Urothelium cell line (cell line): Measurements from ENCODE around the gene ZNF516.

Experiments used
- DNase-seq: peaks from one replicate; pipeline ENCODE4 v3.0.0; 2011; ENCODE audit warnings: low spot score, mixed read lengths
- FAIRE-seq: peaks from 2 replicates; lab custom pipeline; 2011; peaks lifted over from hg19 to GRCh38; lab: Jason Lieb, UNC

The ZNF516 gene

DNA sequence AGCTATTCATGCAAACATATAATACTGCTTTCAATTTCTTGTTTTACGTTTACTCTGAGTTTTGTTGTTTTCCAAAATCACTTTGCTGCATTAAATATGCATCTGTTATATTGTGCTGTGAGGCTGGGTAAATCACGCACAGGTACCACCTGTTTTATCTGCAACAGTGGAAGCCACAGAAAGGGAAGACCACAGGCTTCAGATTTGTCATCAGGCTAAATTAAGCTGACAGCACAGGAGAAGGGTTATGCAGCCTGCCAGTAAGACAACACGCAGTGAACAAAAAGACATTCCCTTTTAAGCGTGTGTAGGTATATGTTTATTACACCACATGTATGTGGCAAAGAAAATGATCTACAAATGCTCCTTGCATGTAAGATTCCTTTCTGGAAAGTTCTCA is 38.2 kb downstream of the ZNF516 start:
- DNase-seq (no peak), FAIRE-seq (no peak)

- DNase-seq, result no peak
- no peak for FAIRE-seq
These were observed 38.9 kb downstream of the ZNF516 start for GRCh38 chr18:76456018-76456750.

DNA sequence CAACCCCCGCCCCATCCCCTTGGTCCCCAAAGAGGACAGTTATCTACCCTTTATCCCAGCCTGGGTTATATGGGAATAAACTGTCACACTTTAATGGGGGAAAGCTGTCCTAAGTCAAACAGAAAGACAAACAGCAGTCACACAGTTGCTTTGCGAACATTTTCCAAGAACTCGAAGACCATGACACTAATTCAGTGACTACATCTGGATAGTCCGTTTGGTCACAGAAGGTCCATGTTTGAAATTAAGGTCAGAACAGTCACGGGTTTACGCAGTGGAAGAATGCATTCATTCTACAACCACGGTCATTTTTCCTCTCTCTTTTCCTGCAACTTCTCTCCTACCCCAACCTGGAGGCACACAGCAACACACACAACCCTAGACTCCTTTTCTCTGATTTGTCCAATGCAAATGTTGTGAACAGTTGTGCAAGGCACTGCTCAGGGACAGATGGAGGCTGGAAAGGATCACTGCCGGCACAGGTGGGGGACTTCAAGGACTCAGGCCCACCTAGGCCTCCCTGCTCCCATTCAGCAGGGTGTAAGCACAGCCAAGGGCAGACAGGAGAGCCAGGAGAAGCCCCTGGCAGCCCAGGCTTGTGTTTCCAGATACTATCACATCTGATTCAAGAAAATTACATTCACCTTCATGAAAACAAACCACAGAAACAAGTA is 39.9 kb downstream of the ZNF516 start:
- FAIRE-seq, result no peak
- DNase-seq, result no peak

DNA sequence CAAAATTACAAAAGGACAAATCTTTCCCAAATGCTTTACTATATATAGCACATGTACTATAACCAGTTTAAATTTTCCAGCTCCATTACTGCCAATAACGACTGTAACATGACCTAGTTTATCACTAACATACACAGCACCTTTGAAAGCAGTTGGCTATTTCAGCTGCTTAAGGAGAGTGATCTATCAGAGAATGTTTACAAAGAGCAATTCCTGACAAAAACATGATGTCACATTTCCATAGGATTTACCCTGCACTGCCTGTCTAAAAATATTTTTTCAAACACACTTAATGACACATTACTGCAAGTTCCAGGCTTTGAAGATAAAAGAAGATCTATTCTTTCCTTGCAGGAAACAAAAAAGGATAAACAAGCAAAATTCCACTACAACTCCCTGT is 40.6 kb downstream of the ZNF516 start:
- no peak for FAIRE-seq
- DNase-seq, result no peak

GRCh38 chr18:76453932-76454331 is 41.1 kb downstream of the ZNF516 start:
- no peak for FAIRE-seq

DNA sequence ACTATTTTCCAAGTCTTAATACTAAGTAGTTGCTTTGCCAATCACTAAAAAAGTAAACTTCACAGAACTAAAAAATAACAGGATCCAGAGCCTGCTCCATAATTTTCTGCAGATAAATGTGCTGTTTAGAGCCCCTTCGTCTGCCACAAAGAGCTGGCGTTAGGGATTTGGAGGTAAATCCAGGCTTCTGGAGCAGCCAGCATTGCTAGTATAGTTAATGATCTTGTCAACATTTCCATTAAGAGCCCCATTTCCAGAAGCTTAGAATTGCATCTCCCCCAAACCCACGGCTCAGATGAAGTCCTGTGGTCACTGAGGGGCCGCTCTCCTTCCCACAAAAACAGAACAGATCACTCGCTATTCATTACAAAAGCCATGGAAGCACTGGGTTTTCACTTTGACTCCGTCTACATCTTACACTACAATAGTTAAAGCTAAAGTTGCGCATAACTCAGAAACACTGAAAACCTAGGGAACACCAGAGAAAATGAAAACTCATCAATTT is 41.9 kb downstream of the ZNF516 start:
- DNase-seq, result no peak
- FAIRE-seq, result no peak

More at GRCh38 chr18:76453932-76454331, 41.1 kb downstream of the ZNF516 start:
- no peak for DNase-seq

GRCh38 chr18:76452357-76452756 is 42.7 kb downstream of the ZNF516 start:
- DNase-seq (no peak), FAIRE-seq (no peak)

DNA sequence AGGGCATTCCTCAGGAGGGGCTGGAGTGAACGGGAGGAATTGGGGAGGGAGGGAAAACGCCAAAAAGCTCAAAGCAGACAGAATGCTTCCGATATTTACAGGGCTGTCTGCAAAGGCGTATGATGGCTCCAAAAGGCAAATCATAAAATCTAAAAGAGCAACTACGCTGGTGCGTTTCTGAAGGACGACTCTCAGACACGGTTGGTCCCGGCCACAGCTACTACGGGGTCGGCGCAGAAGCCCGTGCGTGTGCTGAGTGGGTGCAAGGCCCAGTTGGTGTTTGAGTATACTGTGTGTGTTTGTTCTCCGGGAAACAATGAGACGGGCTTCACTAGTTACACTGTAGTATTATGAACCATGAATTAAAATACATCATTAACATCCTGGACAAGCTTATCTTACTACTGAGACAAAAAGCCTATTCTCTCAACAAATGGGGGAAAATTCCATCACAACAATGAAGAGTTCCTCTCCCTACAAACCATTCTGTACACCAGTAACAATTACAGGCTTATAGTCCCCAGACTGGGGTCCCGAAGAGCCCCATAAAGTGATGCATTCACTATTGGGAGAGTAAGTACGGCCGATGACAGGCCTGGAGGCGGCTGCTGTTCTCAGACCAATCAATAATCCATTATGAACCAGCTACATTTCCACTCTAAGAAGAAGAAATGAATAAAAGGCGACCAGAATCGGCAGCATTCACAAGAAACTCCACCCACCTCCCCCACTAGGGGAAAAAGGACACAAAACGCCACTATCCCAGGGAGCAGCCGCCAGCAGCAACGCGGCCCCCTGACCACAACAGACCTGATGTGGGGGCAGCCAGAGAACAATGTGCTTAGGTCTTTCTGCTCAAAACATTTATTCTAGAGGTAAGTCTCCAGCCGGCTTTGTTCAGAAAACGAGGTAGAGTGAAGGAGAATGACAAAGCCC is 43.4 kb downstream of the ZNF516 start:
- DNase-seq (no peak), FAIRE-seq (no peak)

DNA sequence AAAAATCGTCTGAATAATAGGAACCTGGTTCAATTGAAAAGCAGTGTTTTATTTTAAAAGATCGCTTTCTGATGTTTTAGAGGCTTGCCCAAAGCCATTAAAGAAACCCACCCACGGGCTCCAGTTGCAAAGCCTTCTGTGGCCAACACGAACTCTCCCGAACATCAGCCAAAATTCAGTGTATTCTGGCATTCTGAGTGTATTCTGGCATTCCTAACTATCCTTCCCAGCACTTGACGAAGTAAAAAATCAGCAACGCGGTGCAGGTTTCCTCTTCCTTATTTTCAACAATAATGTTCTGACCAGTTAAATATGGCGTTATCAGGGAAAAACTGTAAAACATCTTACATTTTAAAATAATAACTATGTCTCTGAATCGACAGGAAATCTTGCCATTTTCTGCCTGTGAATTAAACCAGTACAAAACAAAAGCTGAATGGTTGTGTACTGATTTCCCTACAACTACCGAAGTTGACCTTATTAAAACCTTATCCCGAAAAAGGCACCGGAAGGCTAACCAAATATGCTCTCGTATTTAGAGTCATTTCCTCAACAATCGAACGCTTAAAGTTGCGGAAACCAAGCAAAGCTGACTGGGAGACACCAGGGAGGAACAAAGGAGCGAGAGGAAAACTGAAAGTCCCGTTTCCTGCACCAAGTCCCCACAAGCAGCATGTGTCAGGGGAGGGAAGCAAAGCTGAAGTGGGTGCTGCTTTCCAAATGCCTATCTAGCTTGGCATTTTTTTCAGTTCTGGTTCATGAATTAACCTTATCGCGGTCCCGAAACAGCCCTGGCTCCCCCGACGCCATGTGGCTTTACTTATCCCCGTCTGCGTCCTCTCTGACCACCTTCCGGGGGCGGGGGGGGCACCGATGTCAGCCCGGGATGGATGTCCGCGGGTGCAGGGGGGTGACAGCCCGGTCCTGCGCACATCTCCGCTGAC is 44.3 kb downstream of the ZNF516 start:
- no peak for DNase-seq
- FAIRE-seq, result no peak

- FAIRE-seq, result no peak
These were observed 46.0 kb downstream of the ZNF516 start for GRCh38 chr18:76449111-76449453.

GRCh38 chr18:76448256-76449110 is 46.6 kb downstream of the ZNF516 start:
- no peak for FAIRE-seq
- no peak for DNase-seq

More at GRCh38 chr18:76449111-76449453, 46.0 kb downstream of the ZNF516 start:
- no peak for DNase-seq

GRCh38 chr18:76447258-76447890 is 47.7 kb downstream of the ZNF516 start:
- no peak for FAIRE-seq

GRCh38 chr18:76446321-76447257 is 48.5 kb downstream of the ZNF516 start:
- no peak for DNase-seq
- FAIRE-seq, result no peak

More at GRCh38 chr18:76447258-76447890, 47.7 kb downstream of the ZNF516 start:
- no peak for DNase-seq

DNA sequence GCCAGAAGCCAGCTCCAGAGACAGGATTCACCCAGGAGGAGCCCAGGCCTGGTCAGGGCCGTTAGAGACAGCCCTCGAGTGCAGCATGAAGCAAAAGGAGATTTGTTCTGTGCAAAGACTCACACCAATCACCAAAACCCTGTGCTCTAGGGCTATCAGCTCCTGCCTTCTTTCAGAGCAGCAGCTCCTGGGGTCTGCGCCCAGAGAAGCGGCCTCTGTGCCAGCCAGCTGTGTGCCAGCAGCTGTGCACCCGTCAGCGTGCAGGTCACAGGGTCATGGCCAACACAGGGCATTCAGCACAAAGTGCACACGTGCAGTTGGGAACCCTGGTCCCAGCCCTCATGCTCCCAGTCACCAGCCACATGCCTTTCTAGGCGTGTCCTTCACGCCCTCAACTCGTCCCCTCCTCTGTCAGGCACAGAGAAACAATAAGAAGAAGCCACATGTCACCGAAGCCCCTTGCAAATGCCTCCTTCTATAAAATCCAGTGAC is 49.3 kb downstream of the ZNF516 start:
- peak; percentile 62 for FAIRE-seq
- peak; percentile 37 for DNase-seq

GRCh38 chr18:76445275-76445674 is 49.8 kb downstream of the ZNF516 start:
- peak; percentile 67 for DNase-seq
- FAIRE-seq, result no peak

- no peak for DNase-seq
- FAIRE-seq, result no peak
These were observed 50.5 kb downstream of the ZNF516 start for GRCh38 chr18:76444446-76445105.
